Smooth muscle cell of the brain vasculature (primary cell): ENCODE measurements around the gene RAB40B.

Experiments
- DNase-seq: peaks from one replicate; pipeline ENCODE4 v3.0.0-alpha.2; 2012; ENCODE audit warnings: low read depth, low spot score

Gene RAB40B

GRCh38 chr17:82615084-82616020 lies 83.1 kb downstream of the RAB40B start:
- no peak for DNase-seq

- no peak for DNase-seq
Measured at GRCh38 chr17:82614095-82614631, 84.3 kb downstream of the RAB40B start.

GRCh38 chr17:82613283-82614094 lies 85.0 kb downstream of the RAB40B start:
- no peak for DNase-seq

- no peak for DNase-seq
Measured at GRCh38 chr17:82611140-82612058, 87.1 kb downstream of the RAB40B start.

GRCh38 chr17:82609655-82610054 lies 88.8 kb downstream of the RAB40B start:
- DNase-seq = no peak

- DNase-seq = no peak
Measured at GRCh38 chr17:82608816-82609215, 89.7 kb downstream of the RAB40B start.

GRCh38 chr17:82605939-82606600 lies 92.4 kb downstream of the RAB40B start:
- DNase-seq = no peak
